C4-2B (cell line): Measurements from ENCODE around the gene GDF2.

ENCODE experiments used
- CTCF ChIP-seq: fragments of 450-650 bp; conservative IDR thresholded peaks from 2 replicates; pipeline ENCODE4 v1.5.1; 2017; ENCODE audit warnings: mild to moderate bottlenecking
- ZFX ChIP-seq: fragments of 450-650 bp; IDR thresholded peaks from 2 replicates; pipeline ENCODE4 v1.6.1; 2017

GRCh38 chr10:47282657-47283018, 39.6 kb upstream of the GDF2 start:
- TF ChIP-seq CTCF (no peak), ZFX (no peak)
